ENCODE data around the gene PICALM. TPM values are rescaled to one million over a fixed set of nuclear protein-coding genes. Genes with fewer than 3 reads are reported as not detected.

The PICALM gene
- total and polyA plus RNA-seq, 9 of the 15 experiments (the other 6 are each of a cell fraction or from before 2014, with no cell fraction given) = 41.3 to 990 (median 309) TPM

- Histone ChIP-seq H3K9me1 (ENCODE audit: control insufficient read depth, insufficient read depth, low read length) (no peaks in the 10 kb centered on the region), H3K36me3 (ENCODE audit: control insufficient read depth, insufficient read depth, low read length) (peaks cover 28% of the 10 kb centered on the region; the same call in 2 of the 3 replicates), H3K4me2 (ENCODE audit: insufficient read depth, low read length) (no peak overlapping the region), H3K9ac (ENCODE audit: insufficient read depth in 1 of 2, low read depth in 2 of 2, low read length in 2 of 2) (peak overlapping the region in 1 of 2 experiments; percentile 15; a peak in 1 of 4 replicates), H2AFZ (ENCODE audit: low read depth, low read length) (no peak overlapping the region), H3K4me1 (replicated peaks in 1 of 2; ENCODE audit: control insufficient read depth in 2 of 2, insufficient read depth in 2 of 2, low read length in 2 of 2) (peaks cover 6 to 40% of the 10 kb centered on the region in 2 experiments), H4K20me1 (replicated peaks; ENCODE audit: control insufficient read depth, insufficient read depth, low read length) (peaks cover 16% of the 10 kb centered on the region), H3K4me3 (no peak overlapping the region), H3K79me2 (ENCODE audit: control insufficient read depth, insufficient read depth, low read length) (peaks cover 97% of the 10 kb centered on the region), H3K27ac (ENCODE audit: extremely low read depth, low read depth, low read length) (peak overlapping the region; percentile 45; the same call in 1 of the 3 replicates), H3K27me3 (ENCODE audit: control insufficient read depth in 2 of 2, insufficient read depth in 2 of 2, low read length in 2 of 2) (no peaks in the 10 kb centered on the region), H3K9me3 (replicated peaks; ENCODE audit: control insufficient read depth, insufficient read depth, low read depth, low read length) (no peaks in the 10 kb centered on the region)
- CTCF ChIA-PET (ENCODE audit: low intra/inter-chr PET ratio) = interaction anchor here (0.7 to 2.5 kb wide), 6 partner anchors 108 to 251 kb away, joined by 3 to 24 read pairs (median 5); no protein-coding TSS in a partner anchor
- DNase-seq (ENCODE audit: extremely low read depth in 1 of 4, low spot score in 3 of 4) (no peak), ATAC-seq (no peak), FAIRE-seq (no peak)
- intact Hi-C loops (cut with micrococcal nuclease) = loop anchor here (5.0 to 10.0 kb wide), 3 partner anchors 86 to 251 kb away; partner anchors contain the start of gene CCDC83
- POLR2A ChIA-PET = interaction anchor here (0.7 to 1.8 kb wide), 7 partner anchors 10 to 204 kb away, joined by 3 to 5 read pairs (median 4); partner anchors contain the start of genes EED and PICALM
- TF ChIP-seq, protein P1, sequence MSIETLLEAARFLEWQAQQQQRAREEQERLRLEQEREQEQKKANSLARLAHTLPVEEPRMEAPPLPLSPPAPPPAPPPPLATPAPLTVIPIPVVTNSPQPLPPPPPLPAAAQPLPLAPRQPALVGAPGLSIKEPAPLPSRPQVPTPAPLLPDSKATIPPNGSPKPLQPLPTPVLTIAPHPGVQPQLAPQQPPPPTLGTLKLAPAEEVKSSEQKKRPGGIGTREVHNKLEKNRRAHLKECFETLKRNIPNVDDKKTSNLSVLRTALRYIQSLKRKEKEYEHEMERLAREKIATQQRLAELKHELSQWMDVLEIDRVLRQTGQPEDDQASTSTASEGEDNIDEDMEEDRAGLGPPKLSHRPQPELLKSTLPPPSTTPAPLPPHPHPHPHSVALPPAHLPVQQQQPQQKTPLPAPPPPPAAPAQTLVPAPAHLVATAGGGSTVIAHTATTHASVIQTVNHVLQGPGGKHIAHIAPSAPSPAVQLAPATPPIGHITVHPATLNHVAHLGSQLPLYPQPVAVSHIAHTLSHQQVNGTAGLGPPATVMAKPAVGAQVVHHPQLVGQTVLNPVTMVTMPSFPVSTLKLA (conservative IDR thresholded peaks at IDR 0.05) = peak in 1 of 2 experiments; percentile 24; a peak in 1 of 4 replicates
- TF ChIP-seq CBFA2T2 (conservative IDR thresholded peaks at IDR 0.05) = no peak
- BruUV-seq (replicated peaks) = no TSS peak
- in situ Hi-C loops (cut with MboI) = loop anchor here (5.0 kb wide), 1 partner anchor 161 kb away; no protein-coding TSS in a partner anchor
- 65% methylated on average over 2 of the region's 2 CpGs for WGBS (ENCODE audit: insufficient coverage, low coverage, missing lambda C conversion rate)
Measured at GRCh38 chr11:86040919-86041850, 27.7 kb downstream of the PICALM start.

All from K562 (cell line).